ENCODE results near the gene VASP.

VASP gene

DNA sequence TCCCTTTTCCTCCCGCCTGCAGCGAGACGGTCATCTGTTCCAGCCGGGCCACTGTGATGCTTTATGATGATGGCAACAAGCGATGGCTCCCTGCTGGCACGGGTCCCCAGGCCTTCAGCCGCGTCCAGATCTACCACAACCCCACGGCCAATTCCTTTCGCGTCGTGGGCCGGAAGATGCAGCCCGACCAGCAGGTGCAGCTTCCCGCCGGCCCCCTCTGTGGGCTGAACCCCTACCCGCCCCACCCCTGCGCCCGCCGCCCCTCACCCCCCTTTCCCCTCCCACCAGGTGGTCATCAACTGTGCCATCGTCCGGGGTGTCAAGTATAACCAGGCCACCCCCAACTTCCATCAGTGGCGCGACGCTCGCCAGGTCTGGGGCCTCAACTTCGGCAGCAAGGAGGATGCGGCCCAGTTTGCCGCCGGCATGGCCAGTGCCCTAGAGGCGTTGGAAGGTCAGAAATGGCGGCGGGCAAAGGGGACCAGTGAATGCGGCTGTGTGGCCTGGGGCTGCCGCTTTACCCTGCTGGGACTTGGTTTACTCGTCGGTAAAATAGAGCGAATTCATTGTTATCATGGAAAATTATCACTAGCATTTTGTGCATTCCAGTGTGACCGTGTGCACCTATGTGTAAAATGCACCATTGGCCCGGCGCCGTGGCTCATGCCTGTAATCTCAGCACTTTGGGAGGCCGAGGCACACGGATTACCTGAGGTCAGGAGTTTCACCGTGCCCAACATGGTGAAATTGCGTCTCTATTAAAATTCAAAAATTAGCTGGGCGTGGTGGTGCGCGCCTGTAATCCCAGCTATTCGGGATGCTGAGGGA, 10.6 kb downstream of the VASP start:
- FAIRE-seq: no peak

- no peak for FAIRE-seq
Observed at GRCh38 chr19:45518469-45518826, 11.2 kb downstream of the VASP start.

- no peak for FAIRE-seq
Observed at GRCh38 chr19:45522010-45522941, 15.0 kb downstream of the VASP start.

DNA sequence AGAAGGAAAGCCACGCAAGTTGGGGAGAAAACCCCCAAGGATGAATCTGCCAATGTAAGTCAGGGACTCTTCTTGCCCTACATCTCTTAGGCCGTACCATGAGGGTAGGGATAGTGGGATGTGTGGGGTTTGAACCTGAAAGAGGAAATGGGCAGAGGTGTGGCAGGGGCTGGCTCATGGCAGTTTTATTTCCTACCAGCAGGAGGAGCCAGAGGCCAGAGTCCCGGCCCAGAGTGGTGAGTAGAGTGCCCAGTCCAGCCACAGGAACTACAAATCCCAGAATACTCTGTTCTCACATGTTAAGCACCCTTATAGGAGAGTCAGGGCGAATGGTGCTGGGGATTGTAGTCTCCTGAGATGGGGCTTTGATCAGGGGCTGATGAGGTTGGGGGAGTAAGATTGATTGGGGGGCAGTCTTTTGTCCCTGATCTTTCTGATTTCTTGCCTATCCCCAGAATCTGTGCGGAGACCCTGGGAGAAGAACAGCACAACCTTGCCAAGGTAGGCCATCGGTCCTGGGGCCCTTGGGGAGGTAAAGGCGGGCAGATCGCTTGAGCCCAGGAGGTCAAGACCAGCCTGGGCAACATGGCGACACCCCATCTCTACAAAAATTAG, 16.5 kb downstream of the VASP start:
- peak; percentile 13 for FAIRE-seq

DNA sequence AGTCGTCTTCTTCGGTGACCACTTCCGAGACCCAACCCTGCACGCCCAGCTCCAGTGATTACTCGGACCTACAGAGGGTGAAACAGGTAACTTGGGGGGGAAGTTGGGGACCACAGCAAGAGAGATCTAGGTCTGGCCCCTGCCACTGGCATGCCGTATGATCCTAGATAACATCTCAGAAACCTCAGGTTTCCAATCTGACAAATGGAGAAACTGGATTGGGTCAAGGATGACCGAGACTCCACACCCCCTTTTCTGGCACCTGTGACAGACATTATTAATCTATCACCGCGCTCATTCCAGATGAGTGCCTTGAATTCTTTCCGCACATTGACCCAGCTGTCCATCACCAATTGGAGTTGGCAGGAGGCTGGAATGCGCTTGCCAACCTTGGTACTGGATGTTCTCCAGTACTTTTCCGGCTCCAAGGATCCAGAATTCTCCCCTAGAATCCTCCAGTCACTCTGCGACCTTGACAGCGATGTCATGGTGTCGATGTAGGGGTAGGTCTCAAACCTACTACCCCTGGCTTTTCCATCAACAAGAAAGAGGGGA, 17.4 kb downstream of the VASP start:
- no peak for FAIRE-seq

DNA sequence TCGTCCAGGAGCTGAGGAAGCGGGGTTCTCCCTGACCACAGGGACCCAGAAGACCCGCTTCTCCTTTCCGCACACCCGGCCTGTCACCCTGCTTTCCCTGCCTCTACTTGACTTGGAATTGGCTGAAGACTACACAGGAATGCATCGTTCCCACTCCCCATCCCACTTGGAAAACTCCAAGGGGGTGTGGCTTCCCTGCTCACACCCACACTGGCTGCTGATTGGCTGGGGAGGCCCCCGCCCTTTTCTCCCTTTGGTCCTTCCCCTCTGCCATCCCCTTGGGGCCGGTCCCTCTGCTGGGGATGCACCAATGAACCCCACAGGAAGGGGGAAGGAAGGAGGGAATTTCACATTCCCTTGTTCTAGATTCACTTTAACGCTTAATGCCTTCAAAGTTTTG, 18.9 kb downstream of the VASP start:
- no peak for FAIRE-seq

DNA sequence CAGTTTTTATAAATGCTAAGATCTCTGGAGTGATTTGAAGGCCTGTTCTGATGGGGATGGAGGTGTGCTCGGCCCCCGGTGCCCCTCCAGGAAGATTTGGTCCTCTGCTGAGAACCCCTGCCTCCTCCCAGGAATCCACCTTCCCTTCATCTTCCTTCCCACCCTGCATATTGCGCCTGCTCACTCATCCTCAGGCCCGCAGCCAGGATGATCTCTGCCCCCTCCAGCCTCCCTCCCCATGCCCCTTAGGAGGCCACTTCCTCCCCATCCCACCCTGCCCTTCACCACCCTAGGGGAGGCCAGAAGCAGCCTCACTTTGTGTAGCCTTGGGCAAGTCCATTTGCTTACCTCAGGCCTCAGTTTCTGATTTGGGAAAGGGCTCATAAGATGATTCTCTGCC, 19.7 kb downstream of the VASP start:
- no peak for FAIRE-seq

DNA sequence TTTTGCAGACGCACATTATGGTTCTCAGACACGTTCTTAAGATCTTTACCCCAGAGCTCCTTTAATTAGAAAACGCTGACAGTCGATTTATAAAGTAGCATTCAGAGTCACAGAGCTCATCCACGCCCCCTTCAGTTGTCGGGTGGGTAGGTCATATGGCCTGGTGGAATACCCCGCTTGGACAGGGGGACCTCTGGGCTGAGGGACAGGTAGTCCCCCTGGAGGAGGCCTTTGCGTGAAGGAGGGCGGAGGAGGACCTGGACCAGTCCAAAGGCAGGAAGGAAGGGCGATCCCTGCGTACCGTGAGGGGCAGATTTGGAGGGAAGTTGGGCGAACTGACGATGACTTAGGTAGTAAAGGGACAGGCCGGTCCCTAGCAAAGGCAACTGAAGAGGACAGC, 20.5 kb downstream of the VASP start:
- no peak for FAIRE-seq

DNA sequence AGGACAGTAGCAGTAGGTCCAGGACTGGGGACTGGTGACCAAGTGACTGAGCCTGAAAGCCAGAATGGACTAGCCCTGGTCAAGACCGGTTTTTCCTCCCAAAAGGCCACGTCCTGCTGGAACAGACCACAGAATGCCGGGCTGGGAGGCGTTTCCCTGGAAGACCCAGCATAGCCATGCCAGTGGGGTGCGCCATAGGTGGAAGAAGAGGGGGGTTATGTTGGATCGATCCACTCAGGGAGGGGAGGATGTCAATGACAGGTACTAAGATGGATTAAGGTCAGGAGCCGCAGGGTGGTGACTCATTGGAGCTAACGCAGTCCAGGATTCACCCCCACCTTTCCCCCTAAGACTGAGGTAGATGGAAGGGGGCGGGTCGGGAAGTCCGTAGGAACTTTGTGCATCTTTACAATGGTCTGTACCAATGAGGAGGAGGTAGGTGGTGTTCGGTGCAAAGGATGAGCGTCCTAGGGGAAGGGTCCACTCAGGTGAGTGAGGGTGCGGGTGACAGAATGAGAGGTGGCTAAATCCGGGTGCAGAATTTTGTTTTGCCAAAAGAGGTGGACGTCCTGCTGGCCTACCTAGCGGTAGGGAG, 21.0 kb downstream of the VASP start:
- FAIRE-seq: no peak

DNA sequence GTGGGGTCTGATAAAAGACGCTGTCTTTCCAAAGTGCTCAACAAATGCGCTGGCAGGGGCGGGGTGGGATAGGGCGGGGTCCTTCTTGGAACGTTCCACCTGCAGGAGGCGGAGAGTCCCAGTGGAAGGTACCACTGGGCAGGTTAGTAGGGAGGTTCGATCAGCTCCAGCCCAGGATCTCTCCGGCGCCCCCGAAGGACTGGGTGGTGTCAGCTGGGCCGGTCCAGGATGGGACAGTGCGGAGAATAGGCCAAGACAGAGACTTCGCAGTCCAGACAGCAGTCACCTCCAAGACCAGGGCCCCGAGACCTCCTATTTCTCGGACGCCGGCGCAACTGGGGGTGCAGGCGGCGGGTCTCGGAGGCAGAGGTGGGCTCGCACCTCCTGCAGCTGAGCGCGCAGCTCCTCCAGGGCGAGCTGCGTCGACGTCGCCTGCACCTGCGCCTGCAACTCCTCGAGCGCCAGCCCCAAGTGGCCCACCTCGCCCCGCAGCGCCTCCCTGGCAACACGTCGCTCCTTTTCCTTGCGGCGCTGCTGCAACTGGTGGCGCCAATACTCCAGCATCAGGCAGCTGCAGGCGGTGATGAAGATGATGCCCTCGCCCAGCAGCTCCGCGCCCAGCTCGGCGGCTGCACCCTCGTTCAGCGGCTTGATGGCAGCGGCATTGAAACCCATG, 21.6 kb downstream of the VASP start:
- FAIRE-seq: no peak

DNA sequence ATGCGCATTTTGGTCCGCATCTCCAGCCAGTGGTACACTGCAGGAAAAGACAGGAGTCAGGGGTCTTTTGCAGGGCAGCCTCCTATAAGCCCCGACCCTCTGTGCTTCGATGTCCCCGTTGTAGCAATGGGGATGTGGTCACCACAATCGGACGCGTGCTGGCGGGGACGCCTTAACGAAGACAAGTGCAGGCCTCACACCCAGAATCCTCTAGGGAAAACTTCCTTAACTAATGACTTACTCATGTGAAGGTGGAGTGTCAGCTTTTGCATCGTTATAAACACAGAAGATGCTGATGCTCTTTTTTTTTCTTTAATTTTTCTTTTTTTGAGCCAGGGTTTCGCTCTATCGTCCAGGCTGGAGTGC, 22.1 kb downstream of the VASP start:
- no peak for FAIRE-seq

DNA sequence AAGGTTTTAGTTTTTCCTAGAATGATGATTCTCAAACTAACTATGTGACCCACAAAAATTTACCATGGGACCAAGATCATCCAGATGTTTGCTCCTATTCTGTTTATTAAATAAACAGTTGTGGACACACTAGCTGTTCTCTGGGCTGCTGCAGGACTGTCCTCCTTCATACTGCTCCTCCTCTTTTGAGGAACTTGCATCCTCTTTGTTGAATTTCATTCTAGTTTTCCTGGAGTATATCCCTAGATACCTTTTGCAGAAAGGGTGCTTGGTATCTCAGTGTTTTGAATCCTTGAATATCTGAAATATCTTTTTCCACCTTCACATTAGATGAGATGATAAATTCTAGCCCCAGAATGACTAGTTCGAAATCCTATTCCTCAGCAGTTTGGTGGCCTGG, 24.1 kb downstream of the VASP start:
- no peak for FAIRE-seq

GRCh38 chr19:45539459-45539858, 32.2 kb downstream of the VASP start:
- no peak for FAIRE-seq

- FAIRE-seq: no peak
Observed at GRCh38 chr19:45542234-45542668, 35.0 kb downstream of the VASP start.

GRCh38 chr19:45547211-45547770, 40.0 kb downstream of the VASP start:
- FAIRE-seq: no peak

DNA sequence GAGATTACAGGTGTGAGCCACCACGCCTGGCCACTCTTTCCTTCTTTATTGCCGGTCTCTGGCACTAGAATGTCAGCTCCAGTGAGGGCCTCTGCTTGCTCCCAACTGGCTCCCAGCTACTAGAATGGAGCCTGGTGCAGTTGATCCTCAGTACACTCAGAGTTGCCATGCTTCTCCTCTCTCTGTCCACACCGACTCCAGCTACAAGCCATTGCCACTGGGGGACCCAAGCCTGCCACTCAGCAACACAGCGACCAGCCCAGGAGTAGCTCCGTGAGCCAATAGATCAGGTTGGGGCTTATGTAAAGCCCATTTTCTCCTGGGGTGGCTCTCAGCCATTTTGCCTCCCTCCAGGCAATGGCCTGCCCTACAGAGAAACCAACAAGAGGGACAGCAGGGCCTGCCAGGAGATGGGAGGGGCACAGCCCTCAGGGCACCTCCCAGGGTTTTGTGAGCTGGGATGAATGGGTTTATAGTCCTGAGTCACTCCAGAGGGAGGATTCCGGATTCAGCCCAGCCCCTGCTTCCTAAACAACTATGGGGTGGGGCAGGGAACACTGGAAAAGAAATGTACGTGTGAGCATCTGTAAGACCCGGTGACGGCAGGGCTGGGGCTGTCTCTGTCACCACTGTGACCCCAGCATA, 40.8 kb downstream of the VASP start:
- no peak for FAIRE-seq

DNA sequence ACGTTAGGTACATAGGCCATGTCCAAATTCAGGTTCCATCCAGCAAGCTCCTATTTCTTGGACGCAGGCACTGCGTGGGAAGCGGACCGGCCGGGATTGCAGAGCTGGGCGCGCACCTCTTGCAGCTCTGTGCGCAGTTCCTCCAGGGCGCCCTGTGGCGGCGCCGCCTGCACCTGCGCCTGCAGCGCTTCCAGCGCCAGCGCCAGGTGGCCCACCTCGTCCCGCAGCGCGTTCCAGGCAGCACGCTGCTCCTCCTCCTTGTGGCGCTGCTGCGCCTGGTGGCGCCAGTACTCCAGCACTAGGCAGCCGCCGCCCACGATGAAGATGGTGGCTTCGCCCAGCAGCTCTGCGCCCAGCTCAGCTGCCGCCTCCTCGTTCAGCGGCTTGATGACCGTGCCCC, 46.2 kb downstream of the VASP start:
- FAIRE-seq: no peak

DNA sequence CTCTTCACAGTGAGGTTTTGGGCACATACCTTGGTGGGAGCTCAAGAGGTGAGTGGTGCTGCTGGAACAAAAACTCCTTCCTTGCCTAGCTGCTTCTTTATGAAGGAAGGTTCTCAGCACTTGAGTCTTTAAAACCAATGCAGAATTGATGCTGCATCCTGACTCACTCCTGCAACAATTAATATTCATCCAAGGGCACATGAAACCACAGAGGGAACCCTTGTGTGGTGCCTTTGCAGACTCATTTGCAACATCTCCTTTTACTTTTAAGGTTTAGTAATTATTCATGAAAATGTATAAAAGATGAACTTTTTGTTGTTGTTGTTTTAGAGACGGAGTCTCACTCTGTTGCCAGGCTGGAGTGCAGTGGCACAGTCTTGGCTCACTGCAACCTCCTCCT, 47.2 kb downstream of the VASP start:
- FAIRE-seq: no peak

- no peak for FAIRE-seq
Observed at GRCh38 chr19:45556835-45557234, 49.6 kb downstream of the VASP start.

DNA sequence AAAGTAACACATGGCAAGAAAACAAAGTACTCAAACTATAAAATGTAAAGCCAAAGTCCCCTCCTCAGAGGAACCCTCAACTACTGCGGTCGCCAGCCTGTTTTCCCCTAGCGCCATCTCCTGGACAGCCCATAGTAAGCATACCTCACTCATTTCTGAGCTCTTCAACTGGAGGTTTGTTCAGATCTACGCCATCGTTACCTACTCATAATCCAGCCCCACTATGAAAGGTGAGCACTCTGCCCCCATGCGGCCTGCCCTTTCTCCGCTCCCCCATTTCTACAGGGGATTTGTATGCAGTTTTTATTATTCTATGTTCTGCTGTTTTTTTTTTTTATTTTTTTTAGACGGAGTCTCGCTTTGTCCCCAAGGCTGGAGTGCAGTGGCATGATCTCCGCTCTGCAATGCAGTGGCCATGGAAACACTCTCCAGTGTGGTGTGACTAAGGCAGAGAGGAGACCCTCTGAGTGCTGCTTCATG, 51.2 kb downstream of the VASP start:
- FAIRE-seq: no peak

- no peak for FAIRE-seq
Observed at GRCh38 chr19:45560038-45560437, 52.8 kb downstream of the VASP start.

Data from TTC549 (cell line).